DMS153 treated with DMSO at 0.1 percent for 48 hours (cell line): Measurements from ENCODE around the gene COLEC12.

Source experiments
- DNase-seq: peaks from one replicate; lab custom pipeline; 2025; ENCODE audit not compliant: unreplicated experiment; lab: John Stamatoyannopoulos, UW

The COLEC12 gene

DNA sequence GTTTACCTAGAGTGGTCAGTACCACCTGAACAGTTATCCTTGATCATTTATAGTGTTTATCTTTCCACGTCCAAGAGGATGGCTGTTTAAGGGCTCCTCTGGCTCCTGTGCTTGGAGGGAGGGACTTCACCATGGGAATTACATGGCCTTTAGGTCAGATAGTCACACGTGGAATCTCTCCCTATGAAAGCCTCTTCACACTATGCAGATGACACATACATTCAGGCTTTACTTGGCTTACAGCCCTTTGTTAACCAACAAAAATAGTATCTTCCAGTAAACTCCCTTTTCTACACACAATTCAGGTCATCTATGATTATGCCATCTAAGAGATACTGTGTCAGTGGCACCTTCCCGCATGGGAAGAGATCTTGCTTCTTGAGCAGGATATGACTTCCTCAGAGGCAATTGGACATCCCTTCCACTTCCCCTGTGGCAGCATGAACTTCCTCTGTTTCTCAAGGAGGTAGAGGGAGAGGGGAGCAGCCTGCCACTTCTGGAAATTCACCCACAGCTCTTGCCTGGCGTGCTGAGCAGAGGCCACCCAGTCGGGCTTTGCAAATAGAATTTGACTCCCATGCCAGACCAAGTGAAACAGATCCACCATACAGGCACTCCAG, 53.5 kb downstream of the COLEC12 start:
- no peak for DNase-seq

DNA sequence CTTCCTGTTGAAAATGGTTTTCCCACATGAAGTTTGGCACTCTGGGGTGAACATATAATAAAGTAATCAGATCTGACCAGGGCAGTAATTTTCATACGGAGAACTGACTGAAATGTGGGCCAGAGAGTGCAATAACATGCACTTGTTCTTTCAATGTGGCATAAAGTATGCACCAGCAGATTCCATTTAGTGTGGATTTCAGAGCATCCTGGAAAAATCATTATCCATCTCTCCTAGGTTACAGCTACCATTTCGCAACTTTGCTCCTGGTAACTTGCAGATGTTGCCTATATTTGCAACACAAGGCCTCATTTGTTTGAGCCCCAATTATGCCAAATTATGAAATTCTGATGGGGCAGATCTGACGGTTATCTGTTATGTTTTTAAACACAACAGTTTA, 55.4 kb downstream of the COLEC12 start:
- DNase-seq = no peak

DNA sequence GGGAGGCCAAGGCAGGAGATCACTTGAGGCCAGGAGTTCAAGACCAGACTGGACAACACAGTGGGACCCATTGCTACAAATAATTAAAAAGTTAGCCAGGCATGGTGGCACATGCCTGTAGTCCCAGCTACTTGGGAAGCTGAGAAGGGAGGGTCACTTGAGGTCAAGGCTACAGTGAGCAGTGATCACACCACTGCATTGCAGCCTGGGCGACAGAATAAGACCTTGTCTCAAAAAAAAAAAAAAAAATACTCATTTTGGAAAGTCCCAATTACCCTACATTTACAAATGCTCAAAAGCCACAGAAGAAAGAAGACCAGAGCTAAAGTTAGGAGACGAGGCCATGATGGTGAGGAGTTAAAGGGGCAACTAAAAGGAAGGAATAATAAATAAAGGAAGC, 61.9 kb downstream of the COLEC12 start:
- no peak for DNase-seq

DNA sequence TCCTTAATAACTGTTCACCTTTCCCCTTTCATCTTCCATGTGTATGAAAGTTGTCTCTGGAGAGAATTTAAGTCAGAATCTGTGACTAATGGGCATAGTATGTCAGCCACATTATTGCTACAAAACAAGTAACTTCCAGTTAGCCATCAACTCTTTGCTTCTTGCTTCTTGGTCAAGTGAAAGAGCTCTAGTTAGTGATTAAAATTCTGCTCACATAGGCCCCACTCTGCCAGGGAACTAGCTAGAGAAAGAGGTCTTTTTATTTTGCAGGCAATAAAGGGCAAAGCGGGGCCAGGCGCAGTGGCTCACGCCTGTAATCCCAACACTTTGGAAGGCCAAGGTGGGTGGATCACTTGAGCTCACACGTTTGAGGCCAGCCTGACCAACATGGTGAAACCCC, 64.6 kb downstream of the COLEC12 start:
- no peak for DNase-seq

DNA sequence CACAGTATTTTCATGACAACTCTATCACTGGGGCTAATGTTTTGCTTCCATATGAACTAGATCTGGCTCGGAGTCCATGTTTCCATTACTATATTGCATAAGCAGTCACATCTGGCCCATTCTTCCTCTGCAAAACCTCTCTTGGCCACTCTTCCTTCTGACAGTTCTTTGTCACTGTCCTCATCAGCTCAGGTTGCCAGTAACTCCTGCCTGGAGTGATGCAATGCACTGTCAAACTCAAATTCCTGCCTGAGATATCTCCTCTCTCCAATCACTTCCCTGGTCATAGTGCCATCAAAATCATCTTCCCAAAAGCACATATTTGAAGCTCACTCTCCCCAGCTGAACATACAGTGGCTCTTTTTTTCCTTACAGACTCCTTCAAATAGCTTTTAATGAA, 66.1 kb downstream of the COLEC12 start:
- no peak for DNase-seq

DNA sequence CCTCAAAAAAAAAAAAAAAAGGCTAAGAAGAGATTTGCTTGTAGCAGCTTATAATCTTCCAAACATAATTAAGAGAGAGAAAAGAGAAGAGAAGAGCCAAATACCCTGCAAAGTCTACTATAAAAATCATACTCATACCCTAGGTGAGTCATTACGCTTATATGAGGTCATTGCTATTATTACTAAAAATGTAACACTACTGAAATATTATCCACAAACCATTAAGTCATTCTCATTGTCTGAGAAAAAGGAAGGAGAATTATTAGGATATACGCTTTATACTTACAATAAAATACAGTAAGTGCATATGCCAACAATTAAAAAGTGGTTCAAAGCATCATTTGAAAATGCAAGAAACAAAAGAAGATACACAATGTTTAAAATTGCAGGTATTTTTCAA, 66.5 kb downstream of the COLEC12 start:
- DNase-seq = no peak

DNA sequence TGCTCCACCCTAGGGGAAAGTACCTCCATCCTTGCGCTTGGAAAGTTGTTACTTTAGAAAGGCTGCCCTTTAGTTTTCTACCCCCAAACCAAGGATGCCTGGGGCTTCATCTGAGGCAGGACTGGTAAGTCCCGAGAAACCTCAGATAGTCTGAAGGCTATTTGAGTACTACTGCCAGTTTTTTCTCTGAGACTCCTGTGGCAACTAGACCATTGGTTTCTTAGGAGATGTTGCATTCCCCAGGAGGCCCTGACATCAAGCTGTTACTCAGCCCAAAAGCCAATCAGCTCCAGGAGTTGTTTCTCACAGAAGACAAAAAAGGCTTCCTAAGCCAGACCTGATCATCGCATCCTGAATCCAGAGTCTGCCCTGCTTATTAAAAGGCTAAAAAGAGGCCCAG, 67.2 kb downstream of the COLEC12 start:
- DNase-seq = no peak

DNA sequence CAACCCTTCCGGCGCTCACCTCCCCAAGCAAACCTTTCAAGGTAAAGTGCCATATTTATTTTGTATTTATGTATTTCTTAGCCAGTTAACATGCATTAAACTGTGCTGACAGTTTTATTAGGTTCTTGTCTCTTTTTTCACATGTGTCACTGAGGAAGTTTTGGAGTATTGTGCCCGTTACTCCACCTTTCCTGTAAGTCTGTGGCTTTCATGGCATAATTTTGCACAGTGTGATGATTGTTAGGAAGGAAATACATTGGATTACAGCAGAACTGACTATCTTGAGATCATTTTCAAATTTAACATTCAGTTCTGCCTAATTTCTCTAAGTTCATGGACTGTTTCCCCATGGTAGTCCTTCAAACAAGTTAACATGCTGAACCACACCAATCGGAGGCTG, 67.7 kb downstream of the COLEC12 start:
- DNase-seq = no peak

DNA sequence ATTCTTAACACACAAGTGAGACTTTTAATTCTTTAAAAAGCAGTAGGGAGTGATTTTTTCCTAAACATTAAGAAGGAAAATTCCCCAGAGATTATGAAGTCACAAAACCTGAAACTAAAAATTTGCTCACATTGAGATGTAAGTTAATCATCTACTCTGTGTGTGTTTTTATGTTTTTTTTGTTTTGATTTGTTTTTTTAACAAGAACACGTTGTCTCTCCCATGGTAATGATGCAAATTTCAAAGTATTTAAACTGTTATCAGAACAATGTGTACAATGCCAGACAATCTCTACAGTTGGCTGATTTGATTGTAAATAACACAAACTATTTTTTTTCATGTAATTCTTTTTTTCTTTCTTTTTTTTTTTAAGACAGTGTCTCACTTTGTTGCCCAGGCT, 71.5 kb downstream of the COLEC12 start:
- no peak for DNase-seq

DNA sequence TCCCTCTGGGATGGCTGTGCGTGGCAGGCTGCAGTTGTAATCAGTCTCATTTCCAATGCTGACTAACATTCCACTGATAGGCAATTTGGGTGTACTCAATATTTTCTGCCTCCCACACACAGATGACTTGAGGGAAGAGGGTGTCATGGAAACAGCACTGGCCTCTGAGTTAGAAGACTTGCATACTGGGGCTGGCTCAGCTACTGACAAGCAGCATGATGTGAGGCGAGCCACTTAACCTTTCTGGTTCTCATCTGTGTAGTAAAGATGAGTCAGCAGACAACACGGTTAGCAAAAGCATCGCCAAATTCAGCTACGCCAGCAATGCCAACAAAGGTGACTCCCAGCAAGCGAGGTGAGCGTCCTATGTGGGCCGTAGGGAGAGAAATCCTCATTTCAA, 73.5 kb downstream of the COLEC12 start:
- DNase-seq = no peak

DNA sequence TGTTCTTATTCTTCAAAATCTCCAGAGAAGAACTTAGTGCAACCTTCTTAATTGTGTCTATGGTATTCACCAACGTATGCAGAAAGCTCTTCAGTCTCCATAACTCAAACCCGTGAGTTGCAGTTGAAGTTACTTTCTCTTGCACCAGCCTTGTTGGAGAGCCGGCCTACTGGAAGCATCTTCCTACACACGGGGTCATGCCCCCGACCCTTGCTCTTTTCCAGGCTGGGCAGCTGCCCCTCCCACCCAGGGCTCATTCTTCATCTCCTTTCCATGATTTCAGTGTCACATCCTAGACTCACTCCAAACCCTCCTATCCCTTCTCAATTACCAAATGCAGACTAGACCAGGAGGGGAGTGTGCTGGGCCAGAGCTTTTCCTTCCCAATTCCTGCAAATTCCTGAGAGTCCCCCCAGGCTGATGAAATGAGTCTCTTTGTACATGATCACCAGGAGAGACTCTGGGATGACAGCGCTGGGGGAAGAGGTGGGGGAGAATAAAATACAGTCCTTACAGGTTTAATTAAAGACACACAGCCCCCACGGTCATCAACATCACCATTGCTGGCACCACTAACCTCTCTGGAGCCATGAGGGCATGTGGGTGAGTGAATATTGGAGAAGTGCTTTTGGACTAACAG, 75.3 kb downstream of the COLEC12 start:
- no peak for DNase-seq

DNA sequence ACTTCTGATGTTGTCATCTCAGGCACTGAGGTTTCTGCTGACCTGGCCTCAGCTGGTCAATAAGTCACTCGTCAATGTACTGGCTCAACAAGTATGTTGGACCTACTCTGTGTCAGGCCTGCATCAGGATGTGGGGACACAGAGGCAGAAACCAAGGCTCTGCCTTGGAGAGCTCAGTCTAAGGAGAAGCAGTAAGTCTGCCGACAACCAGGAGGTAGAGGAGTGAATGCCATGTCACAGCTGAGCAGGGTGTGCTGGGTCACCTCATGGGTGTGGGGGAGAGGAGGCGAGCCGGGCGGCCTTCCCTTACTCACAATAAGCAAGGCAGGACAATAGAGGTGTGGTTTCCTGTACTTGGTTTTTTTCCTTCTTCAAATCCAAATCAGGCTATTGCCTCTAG, 75.8 kb downstream of the COLEC12 start:
- no peak for DNase-seq

DNA sequence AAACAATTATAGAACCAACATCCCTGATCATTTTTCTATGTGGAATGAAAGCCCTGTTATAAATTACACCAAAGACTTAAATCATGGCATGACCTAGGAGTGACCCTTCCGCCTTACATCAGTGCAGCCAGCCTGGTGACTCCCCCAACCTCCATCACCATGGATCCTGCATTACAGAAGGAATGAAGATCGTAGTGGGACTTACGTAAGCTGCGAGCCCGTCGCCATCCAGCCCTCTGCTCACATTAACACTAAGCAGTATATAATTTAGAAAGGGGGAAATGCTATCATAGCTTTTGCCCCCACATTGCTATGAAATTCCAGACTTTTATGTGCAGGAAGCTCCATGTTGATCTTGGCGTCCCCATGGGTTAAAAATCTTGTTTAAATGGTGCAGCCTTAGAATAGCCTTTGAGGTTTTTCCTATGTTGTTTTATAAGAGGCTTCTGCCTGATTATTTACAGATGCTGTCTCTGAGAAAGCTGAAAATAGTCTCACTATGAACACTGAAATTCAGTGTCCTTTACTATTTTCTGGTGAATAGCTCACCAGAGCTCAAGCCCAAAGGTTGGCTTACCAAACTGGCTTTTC, 76.3 kb downstream of the COLEC12 start:
- DNase-seq = no peak

DNA sequence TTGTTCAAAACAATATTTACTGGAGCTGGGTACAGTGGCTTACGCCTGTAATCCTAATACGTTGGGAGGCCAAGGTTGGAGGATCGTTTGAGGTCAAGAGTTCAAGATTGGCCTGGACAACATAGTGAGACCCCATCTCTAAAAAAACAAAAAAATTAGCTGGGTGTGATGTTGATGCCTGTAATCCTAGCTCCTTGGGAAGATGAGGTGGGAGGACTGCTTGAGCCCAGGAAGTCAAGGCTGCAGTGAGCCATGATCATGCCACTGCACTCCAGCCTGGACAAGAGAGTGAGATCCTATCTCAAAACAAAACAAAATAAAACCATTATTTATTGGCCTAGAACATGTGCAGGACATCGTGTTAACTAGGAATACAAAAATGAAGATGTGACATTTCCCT, 77.5 kb downstream of the COLEC12 start:
- DNase-seq = no peak

DNA sequence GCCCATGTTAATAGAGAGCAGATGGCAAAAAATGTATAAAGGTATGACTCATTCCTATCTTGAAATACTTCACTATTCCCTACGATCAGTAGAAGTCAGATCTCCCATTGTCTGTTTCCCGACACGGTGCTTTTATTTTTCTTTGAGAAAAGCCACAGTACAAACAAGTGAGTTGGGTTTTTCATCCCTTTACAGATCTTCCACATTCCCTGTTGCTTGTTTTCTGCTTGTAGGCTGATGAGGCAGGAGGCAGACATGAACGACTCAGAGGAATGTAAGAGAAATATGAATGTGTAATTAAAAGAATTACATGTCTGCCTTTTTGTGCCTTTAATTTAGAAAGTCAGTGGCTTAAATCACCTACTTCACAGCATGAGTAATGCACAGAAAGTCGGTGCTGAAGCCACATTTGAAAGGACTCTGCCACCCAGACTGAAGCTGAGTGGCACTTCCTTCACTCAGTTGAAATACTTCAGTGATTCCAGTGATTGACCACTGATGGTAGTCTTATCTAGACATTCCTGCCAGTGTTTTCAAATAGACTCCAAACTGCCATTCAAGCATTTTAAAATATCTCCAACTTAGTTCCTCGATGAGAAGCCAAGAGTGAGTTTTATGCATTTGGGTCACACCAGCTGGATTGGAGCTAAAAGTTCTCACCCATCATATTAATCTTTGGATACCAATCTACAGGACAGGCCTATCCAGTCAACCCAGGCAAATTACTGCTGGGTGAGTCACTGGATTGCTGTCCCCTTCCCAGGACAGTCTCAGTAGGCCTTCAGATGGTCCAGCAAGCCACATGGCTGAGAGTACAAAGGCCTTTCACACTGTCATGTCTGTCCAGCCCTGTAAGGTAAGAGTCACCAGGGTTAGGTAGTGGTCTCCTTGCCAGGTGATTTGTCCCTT, 79.0 kb downstream of the COLEC12 start:
- DNase-seq = no peak

DNA sequence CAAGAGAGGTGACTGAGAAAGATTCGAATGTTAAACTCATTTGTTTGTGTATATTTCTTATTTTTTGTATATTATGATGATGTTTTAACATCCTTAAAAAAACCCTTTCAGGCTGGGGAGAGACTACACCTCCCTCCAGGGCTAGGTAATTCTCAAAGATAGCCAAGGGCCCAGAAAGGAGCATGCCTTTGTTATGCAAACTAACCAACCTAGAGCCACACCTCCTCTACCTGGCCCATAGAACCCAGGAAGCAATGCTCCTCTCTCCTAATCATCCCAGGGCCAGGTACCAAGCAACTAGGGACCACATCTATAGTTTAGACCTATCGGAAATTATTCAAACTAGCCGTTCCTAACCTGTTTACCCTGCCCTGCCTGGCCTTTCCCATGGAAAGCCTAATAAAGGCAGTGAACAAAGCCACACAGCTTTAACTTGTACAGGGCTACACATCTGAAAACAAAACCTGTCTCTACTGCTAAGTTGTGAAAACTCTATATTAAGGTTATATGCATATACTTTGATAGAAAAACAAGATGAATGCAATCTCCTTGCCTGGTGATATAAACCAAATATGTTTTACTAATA, 79.7 kb downstream of the COLEC12 start:
- no peak for DNase-seq

DNA sequence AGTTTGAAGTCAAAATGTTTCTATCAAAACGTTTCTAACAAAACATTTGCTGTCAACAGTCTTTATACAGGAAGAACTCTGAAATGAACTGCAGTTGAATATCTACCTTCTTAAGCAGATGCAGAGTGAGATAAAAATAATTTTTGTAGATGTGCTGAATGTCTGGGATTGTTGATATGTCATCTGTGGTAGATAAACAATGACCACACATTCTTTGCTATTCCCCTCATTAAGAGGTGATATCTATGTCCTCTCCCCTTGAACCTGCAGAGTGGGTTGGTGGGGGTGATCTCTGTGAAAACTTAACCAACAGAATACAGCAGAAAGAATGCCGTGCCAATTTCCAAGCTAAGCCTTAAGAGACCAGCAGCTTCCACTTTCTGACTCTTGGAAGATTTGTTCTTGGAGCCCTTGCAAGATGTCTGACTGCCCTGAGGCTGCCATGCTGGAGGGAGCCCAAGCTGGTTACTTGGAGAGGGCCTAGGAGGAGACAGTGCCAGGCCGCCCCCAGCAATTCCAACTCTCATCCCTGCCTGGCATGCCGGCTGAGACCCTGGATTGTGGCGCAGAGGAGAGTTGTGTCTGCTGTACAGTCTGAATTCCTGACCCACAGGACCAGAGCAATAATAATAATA, 80.8 kb downstream of the COLEC12 start:
- no peak for DNase-seq

DNA sequence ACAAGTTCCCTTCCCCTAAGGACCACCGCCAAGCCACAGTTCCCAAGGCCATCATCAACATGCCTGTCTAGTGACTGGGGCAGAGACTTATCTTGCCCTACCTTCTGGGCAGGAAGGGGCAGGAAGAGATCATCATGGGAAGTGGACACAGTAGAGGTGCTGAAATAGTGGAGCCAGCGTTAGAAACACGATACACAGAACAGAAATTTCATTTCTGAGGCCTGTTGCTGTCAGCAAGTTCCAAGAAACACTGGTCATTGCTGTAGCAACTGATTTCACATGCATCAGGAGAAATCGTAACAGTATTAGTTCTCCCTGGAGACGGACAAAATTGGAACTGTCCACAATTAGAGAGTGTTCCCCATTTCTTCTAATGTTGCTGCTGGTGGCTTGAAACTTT, 83.0 kb downstream of the COLEC12 start:
- DNase-seq = no peak

DNA sequence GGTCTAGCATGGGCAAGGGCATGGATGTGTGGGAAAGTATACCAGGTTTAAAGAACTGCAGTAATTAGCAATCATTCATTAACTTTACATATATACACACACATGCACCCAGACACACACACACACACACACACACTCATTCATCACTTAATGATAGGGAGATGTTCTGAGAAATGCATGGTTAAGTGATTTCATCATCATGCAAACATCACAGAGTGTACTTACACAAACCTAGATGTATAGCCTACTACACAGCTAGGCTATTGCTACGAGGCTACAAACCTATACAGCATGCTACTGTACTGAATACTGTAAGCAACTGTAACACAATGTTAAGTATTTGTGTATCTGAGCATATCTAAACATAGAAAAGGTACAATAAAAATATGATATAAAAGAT, 83.6 kb downstream of the COLEC12 start:
- no peak for DNase-seq

DNA sequence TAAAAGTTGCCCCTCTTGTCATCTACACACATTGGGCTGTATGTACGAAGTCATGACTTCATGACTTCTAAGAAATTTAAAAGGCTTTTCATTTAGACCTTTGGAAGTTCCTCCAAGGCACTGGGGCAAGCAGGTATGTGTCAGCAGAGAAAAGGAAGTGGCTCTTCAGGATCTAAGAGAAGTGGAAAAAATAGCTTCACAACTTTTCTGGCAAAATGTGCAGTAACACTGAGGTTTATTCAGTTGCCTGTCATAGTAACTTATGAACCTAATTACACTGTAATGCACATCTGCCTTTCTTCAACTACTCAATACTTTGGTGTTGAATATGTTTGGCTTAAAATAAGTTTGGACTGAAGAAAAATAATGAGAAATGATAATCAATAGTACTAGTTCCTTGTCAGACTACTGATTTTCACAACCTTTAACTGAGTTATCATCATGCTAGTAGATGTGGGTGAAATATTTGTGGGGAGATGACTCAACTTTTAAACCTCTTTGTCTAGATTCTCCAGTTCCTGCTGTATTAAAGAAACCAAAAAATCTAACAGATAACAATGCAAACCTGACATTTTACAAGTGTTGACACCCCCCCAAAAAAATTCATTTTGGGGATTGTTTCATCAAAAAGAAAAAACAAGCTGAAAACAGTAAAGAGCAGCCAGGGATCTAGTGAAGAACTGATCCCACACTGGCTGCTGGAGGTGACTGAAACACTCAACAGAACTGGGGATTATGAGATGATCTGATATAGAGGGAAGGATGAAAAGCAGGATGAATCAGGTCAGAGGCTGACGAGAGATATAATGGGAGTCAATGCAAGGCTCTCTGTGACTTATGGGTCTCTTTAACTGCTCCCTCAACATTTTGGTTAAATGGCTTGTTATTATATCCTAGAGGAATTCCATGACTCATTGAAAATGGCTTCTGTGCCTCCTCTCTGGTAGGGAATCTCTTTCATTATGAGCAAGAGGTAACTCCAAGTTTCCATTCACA, 84.6 kb downstream of the COLEC12 start:
- DNase-seq = no peak
